HG03280 (cell line): ENCODE measurements around the gene BCKDHA.
"Not testable (repeated sequence)": the region's sequence is repeated elsewhere in the genome, so short reads cannot be mapped to it uniquely, and the experiment has no call there.

Source experiments
- ATAC-seq: cut with Tn5 transposase; IDR thresholded peaks from one replicate; pipeline ENCODE4 v1.9.1; 2021; ENCODE audit warnings: mild to moderate bottlenecking, moderate library complexity; ENCODE audit not compliant: unreplicated experiment

Gene BCKDHA

DNA sequence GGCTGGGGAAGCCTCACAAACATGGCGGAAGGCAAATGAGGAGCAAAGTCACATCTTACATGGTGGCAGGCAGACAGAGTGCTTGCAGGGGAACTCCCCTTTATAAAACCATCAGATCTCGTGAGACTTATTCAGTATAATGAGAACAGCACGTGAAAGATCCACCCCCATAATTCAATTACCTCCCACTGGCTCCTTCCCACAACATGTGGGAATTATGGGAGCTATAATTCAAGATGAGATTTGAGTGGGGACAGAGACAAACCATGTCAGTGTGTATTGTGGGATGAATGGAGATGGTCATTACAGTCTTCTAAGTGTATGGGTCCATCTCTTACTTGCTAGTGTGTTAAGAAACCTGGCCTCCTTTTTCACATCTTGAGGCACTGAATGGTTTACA is 4.4 kb downstream of the BCKDHA start:
- no peak for ATAC-seq

GRCh38 chr19:41403181-41403970 is 5.8 kb downstream of the BCKDHA start:
- no peak for ATAC-seq

GRCh38 chr19:41405776-41406175 is 8.2 kb downstream of the BCKDHA start:
- no peak for ATAC-seq

DNA sequence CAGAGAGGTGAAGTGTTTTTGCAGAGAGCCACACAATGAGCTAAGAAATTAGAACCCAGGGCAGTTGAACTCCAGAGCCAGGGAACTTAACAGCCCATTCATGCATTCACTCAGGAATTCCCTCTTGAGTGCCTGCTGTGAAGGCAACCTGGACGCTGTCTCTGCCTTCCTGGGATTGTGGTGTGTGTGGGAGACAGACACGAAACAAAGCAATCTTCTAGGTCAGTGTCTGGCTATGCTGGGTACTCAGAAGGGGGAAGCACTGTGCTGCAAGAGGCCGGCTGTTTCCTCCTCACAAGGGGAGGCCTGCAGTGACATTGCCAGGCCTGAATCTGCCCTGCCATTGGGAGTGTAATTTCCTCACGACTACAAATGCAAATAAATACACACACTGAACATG is 9.7 kb downstream of the BCKDHA start:
- ATAC-seq, result no peak

- ATAC-seq, result no peak
These were observed 10.6 kb downstream of the BCKDHA start for GRCh38 chr19:41408256-41408655.

DNA sequence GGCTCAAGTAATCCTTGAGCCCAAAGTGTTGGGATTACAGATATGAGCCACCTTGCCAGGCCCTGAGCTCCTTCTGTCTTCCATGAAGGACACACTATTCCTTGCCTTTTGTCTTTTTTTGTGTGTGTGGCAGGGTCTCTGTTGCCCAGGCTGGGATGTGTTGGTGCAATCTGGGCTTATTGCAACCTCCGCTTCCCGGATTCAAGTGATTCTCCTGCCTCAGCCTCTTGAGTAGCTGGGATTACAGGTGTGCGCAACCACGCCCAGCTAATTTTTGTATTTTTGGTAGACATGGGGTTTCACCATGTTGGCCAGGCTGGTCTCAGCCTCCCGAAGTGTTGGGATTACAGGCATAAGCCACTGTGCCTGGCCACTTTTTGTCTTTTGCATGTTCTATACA is 11.2 kb downstream of the BCKDHA start:
- not testable (repeated sequence) for ATAC-seq

DNA sequence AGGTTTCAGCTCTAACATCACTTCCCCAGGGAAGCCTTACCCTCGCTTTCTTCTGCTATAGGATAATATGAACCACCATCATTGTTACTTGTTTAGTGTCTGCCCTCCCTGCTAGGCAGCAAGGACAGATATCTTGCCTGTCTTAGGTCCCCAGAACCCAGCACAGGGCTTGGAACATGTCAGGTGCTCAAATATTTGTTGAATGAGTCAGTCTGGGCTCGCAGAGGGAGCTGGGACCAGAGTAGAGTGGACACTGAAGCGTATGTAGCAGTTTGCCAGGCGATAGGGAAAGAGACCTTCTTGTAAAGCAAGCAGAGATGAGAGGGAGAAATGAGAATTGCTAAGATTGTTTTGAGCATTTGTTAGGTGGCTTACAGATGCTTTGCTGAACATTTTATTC is 11.7 kb downstream of the BCKDHA start:
- no peak for ATAC-seq

GRCh38 chr19:41410336-41411054 is 12.9 kb downstream of the BCKDHA start:
- no peak for ATAC-seq

DNA sequence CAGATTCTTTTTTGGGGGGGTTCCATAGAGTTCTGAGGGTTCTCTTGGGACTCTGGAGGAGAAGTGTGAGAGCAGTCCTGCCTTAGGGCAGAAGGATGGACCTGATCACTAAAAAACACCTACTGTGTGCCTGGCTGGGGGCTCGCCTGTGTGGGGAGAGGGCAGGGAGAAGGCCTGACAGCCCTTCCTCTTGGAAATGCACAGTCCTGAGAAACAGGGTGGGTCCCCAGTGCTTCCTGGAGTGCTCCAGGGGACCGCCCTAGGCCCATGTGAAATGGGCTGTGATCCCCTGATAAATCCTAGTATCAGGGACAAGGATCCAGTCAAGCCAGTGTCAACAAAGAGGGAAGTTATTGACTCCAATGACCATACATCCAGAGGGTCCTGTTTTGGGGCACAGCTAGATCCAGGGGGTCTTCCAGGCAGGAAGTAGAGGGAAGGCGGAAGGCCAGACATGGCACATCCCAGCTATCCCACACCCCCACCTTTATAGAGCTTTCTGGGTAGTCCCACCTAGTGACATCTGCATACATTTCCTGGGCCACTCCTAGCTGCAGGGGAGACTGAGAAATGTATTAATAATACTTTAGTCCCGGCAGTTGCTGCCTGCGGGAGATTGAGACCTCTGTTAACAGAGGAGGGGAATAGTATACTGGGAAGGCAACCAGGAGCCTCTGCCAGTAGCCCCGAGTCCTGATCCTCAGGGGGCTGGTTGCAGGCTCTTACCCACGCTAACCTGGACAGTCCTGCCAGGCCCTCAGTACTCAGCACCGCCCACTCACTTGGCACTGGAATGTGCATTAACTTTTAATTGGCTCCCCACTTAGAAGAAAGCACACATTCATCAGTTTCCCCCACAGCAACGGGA is 13.7 kb downstream of the BCKDHA start:
- ATAC-seq, result no peak

DNA sequence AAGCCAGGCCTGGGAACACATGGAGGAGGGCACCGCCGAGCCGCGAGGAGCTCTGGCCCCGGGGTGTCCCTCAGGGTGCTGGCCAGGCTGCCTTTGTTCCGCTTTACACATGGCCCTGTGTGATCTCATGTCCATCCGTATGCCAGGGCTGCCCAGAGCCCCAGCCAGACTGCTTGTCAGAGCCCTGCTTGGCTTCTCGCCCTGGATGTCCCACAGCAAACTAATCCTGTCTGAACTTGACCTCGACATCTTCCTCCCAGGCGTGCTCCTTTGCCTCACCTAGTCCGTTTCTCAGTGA is 14.3 kb downstream of the BCKDHA start:
- no peak for ATAC-seq

DNA sequence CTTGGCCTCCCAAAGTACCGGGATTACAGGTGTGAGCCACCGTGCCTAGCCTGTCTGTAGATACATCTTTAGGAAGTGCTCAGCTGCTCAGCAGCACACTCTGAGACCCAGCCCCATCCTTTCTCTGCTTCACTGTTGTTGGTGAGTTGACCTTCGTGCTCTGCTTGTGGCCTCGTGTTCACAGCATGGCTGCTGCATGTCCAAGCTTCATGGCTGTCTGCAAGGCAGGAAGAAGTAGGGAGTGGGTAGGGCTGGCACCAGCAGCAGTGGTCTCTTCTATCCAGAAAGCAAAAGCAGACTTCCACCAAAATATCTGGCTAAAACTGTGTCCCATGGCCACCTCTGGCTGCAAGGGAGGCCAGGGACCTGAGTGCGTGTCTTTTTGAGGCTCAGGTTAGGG is 15.3 kb downstream of the BCKDHA start:
- ATAC-seq, result no peak

DNA sequence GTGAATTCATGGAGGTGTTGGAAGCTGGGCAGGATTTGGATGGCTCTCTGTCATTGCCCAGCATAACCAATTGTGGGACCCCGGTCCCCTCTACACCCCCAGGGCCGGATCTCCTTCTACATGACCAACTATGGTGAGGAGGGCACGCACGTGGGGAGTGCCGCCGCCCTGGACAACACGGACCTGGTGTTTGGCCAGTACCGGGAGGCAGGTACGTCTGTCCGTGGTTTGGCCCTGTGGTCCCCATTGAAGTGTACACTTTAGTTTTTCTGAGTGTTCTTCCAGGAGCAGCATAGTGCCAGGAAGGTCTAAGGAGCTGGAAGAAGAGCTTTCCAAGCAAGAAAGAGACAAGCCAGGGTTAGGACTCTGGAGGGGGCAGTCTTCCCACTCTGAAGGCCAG is 16.3 kb downstream of the BCKDHA start:
- ATAC-seq, result no peak

DNA sequence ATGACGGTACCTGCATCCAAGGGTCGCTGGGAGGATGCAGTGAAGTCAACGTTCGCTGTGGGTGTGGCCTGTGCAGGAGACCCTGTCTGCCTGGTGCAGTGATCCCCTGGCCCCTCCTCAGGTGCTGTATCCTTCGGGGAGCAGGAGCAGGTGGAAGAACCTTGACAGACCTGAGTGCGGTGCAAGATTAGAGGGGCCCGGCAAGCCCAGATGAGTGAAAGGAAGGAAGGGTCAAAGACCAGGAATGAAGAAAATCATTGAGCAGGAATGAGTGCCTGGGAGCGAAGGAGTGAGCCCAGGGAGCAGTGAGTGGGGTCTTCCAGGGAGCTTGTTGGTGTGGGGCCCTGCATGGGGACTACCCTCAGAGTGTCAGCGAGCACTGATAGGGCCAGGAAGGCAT is 16.8 kb downstream of the BCKDHA start:
- ATAC-seq, result no peak

DNA sequence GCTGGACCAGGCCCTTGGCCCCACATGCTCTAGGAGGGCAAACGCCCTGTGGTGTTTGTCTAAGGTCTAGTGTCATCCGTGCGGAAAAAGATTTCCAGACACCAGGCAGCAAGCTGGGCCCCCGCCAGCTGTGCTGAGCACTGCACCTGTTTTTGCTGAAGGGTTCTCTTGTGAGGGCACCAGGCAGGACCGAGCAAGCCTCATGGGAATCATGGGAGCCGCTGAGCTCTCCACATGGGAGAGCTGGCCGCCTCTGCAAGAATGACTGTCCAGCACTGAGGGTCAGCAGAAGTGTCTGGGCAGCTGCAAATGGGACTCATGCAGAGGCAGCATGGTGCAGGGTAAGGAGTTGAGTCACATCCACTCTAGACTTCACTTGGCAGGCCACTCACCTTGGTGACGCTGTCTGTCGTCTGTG is 17.5 kb downstream of the BCKDHA start:
- ATAC-seq, result no peak

- no peak for ATAC-seq
These were observed 18.6 kb downstream of the BCKDHA start for GRCh38 chr19:41416194-41416674.

DNA sequence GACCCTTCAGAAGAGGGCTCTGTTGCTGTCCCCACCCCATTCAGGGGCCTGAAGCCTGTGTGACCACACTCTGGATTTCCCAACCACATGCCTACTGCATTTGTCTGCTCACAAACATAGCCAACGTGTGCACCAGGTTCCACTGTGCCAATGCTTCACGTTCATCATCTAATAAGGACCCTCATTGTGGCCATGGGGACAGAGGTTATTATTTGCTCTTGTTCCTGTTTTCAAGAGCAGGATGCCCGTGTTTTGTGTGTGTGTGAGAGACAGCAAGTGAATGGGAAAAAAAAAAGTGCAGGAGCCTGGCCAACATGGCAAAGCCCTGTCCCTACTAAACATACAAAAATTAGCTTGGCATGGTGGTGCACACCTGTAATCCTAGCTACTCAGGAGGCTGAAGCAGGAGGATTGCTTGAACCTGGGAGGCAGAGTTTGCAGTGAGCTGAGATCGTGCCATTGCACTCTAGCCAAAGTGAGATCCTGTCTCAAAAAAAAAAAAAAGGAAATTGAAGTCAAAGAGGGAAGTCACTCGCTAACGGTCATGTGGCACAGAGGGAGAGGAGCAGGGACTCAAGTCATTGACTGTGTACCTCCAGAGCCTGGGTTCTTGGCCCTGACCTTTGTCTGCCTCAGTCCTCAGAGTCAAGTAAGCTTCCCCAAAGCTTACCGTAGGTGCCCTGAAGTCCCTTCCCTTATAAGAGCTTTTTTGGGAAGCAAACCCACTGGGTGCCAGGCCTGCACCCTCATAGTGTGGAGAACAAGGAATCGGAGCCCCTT is 22.7 kb downstream of the BCKDHA start:
- no peak for ATAC-seq

DNA sequence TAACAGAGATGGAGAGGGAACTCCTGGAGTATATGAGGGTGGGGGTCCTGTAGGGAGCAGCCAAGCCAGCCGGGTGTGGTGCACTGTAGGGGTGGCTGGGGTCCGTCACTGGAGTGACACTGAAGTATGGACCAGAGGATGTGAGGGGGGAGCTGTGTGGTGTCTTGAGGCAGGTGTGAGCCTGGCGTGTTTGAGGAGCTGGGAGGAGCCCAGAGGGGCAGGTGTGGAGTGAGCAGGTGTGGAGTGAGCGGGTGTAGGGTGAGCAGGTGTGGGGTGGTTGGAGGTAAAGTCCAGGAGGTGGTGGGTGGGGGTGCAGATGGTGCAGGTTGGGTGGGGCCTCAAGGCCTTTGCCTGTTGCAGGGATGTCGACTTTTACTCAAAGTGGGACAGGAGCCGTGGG is 23.7 kb downstream of the BCKDHA start:
- ATAC-seq, result no peak

GRCh38 chr19:41421973-41422372 is 24.4 kb downstream of the BCKDHA start:
- no peak for ATAC-seq

- ATAC-seq, result no peak
These were observed 24.8 kb downstream of the BCKDHA start for GRCh38 chr19:41422456-41422855.

DNA sequence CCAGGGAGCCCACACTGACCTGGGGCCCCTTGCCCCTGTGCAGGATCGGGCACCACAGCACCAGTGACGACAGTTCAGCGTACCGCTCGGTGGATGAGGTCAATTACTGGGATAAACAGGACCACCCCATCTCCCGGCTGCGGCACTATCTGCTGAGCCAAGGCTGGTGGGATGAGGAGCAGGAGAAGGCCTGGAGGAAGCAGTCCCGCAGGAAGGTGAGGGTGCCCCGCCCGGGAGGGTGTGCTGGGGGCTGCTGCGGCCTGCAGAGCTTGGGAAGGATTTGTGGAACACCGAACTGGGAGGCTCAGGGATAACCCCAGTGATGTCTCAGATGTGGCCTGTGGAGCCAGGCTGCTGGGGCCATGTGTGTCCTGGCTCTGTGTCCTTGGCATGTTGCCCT is 25.3 kb downstream of the BCKDHA start:
- no peak for ATAC-seq
